Measurements from ENCODE around the gene TTBK2. TPM values are rescaled to one million over a fixed set of nuclear protein-coding genes. Genes with fewer than 3 reads are reported as not detected.

The TTBK2 gene
- total and polyA plus RNA-seq, 4 donors, result 1.0 to 6.4 (median 4.3) TPM

DNA sequence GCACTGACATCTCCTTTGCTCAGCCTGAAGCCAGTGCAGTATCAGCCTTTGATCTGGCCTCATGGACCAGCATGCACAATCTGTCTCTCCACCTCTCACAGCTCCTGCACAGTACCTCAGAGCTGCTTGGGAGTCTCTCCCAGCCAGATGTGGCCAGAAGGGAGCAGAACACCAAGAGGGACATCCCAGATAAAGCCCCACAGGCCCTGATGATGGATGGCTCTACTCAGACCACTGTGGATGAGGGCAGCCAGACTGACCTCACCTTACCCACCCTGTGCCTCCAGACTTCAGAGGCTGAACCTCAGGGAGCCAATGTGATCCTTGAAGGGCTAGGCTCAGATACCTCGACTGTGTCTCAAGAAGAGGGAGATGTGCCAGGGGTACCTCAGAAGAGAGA lies 228.0 kb downstream of the TTBK2 start:
- H3K4me3 ChIP-seq (ENCODE audit: low read depth in 1 of 3, low read length in 3 of 3), result no peak overlapping the region
- 93% methylated on average over 1 of the region's 1 CpG for WGBS
- DNase-seq (ENCODE audit: low spot score), result no peak
- H3K4me1 ChIP-seq (ENCODE audit: control insufficient read depth in 4 of 4, insufficient read depth in 4 of 4, low read length in 3 of 4), result no peaks in the 10 kb centered on the region
- no peaks in the 10 kb centered on the region for H3K9me3 ChIP-seq (ENCODE audit: control insufficient read depth in 4 of 4, low read length in 3 of 4)
- no peak overlapping the region for H3K9ac ChIP-seq (ENCODE audit: low read depth in 1 of 2, low read length in 2 of 2)
- TF ChIP-seq RAD21 (IDR thresholded peaks at IDR 0.05) (no peak), YY1 (IDR thresholded peaks at IDR 0.05) (no peak), JUND (IDR thresholded peaks at IDR 0.05) (no peak), TAF1 (conservative IDR thresholded peaks at IDR 0.05) (no peak), SP1 (IDR thresholded peaks at IDR 0.05) (no peak), NR2F2 (IDR thresholded peaks at IDR 0.05) (no peak)
- TF ChIP-seq, protein P1, sequence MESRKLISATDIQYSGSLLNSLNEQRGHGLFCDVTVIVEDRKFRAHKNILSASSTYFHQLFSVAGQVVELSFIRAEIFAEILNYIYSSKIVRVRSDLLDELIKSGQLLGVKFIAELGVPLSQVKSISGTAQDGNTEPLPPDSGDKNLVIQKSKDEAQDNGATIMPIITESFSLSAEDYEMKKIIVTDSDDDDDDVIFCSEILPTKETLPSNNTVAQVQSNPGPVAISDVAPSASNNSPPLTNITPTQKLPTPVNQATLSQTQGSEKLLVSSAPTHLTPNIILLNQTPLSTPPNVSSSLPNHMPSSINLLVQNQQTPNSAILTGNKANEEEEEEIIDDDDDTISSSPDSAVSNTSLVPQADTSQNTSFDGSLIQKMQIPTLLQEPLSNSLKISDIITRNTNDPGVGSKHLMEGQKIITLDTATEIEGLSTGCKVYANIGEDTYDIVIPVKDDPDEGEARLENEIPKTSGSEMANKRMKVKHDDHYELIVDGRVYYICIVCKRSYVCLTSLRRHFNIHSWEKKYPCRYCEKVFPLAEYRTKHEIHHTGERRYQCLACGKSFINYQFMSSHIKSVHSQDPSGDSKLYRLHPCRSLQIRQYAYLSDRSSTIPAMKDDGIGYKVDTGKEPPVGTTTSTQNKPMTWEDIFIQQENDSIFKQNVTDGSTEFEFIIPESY (IDR thresholded peaks at IDR 0.05), result no peak
- H3K27ac ChIP-seq (ENCODE audit: low read depth in 1 of 2, low read length in 2 of 2), result no peak overlapping the region
- no peaks in the 10 kb centered on the region for H3K36me3 ChIP-seq (ENCODE audit: control insufficient read depth in 4 of 4, insufficient read depth in 3 of 4, low read depth in 1 of 4, low read length in 3 of 4)
- no peaks in the 10 kb centered on the region for H3K27me3 ChIP-seq (ENCODE audit: control insufficient read depth in 4 of 4, insufficient read depth in 4 of 4, low read length in 3 of 4)

- Histone ChIP-seq H3K27ac (ENCODE audit: low read depth in 1 of 2, low read length in 2 of 2) (no peak overlapping the region), H3K4me3 (ENCODE audit: low read depth in 1 of 3, low read length in 3 of 3) (no peak overlapping the region), H3K27me3 (ENCODE audit: control insufficient read depth in 4 of 4, insufficient read depth in 4 of 4, low read length in 3 of 4) (no peaks in the 10 kb centered on the region), H3K36me3 (ENCODE audit: control insufficient read depth in 4 of 4, insufficient read depth in 3 of 4, low read depth in 1 of 4, low read length in 3 of 4) (no peaks in the 10 kb centered on the region), H3K4me1 (ENCODE audit: control insufficient read depth in 4 of 4, insufficient read depth in 4 of 4, low read length in 3 of 4) (no peaks in the 10 kb centered on the region), H3K9me3 (ENCODE audit: control insufficient read depth in 4 of 4, low read length in 3 of 4) (no peaks in the 10 kb centered on the region), H3K9ac (ENCODE audit: low read depth in 1 of 2, low read length in 2 of 2) (no peak overlapping the region)
- DNase-seq (ENCODE audit: low spot score), result no peak
- WGBS, result 92% methylated on average over 9 of the region's 9 CpGs
- TF ChIP-seq YY1 (IDR thresholded peaks at IDR 0.05) (no peak), JUND (IDR thresholded peaks at IDR 0.05) (no peak), RAD21 (IDR thresholded peaks at IDR 0.05) (no peak), SP1 (IDR thresholded peaks at IDR 0.05) (no peak), NR2F2 (IDR thresholded peaks at IDR 0.05) (no peak), CTCF (IDR thresholded peaks at IDR 0.05; ENCODE audit: low read depth, low read length, missing input control) (no peak), HNF4A (conservative IDR thresholded peaks at IDR 0.05) (no peak)
Measured at GRCh38 chr15:42691770-42692169, 228.8 kb downstream of the TTBK2 start.

DNA sequence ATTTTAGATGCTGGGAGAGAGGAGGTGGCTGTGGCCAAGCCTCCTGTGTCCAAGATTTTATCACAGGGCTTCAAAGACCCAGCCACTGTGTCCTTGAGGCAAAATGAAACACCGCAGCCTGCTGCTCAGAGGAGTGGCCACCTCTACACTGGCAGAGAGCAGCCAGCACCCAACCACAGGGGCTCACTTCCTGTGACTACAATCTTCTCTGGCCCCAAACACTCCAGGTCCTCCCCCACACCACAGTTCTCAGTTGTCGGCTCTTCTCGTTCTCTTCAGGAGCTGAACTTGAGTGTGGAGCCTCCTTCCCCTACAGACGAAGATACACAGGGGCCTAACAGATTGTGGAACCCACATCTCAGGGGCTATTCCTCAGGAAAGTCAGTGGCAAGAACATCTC lies 229.3 kb downstream of the TTBK2 start:
- Histone ChIP-seq H3K9me3 (ENCODE audit: control insufficient read depth in 4 of 4, low read length in 3 of 4) (no peaks in the 10 kb centered on the region), H3K36me3 (ENCODE audit: control insufficient read depth in 4 of 4, insufficient read depth in 3 of 4, low read depth in 1 of 4, low read length in 3 of 4) (no peaks in the 10 kb centered on the region), H3K27me3 (ENCODE audit: control insufficient read depth in 4 of 4, insufficient read depth in 4 of 4, low read length in 3 of 4) (no peaks in the 10 kb centered on the region), H3K4me3 (ENCODE audit: low read depth in 1 of 3, low read length in 3 of 3) (no peak overlapping the region), H3K4me1 (ENCODE audit: control insufficient read depth in 4 of 4, insufficient read depth in 4 of 4, low read length in 3 of 4) (no peaks in the 10 kb centered on the region), H3K9ac (ENCODE audit: low read depth in 1 of 2, low read length in 2 of 2) (no peak overlapping the region), H3K27ac (ENCODE audit: low read depth in 1 of 2, low read length in 2 of 2) (no peak overlapping the region)
- 90% methylated on average over 4 of the region's 4 CpGs for WGBS
- DNase-seq (ENCODE audit: low spot score), result no peak
- TF ChIP-seq TAF1 (conservative IDR thresholded peaks at IDR 0.05) (no peak), REST (IDR thresholded peaks at IDR 0.05) (no peak), RXRA (IDR thresholded peaks at IDR 0.05) (no peak), HNF4A (conservative IDR thresholded peaks at IDR 0.05) (no peak), NR2F2 (IDR thresholded peaks at IDR 0.05) (no peak), HNF4G (IDR thresholded peaks at IDR 0.05) (no peak), FOXA1 (IDR thresholded peaks at IDR 0.05) (no peak), FOXA2 (IDR thresholded peaks at IDR 0.05) (no peak), CTCF (IDR thresholded peaks at IDR 0.05; ENCODE audit: low read depth, low read length, missing input control) (no peak), YY1 (IDR thresholded peaks at IDR 0.05) (no peak), JUND (IDR thresholded peaks at IDR 0.05) (no peak)
- TF ChIP-seq, protein P2, sequence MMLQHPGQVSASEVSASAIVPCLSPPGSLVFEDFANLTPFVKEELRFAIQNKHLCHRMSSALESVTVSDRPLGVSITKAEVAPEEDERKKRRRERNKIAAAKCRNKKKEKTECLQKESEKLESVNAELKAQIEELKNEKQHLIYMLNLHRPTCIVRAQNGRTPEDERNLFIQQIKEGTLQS (IDR thresholded peaks at IDR 0.05), result no peak
- TF ChIP-seq, protein P1 (IDR thresholded peaks at IDR 0.05), result no peak

Data from liver (tissue), 9 donors.